ENCODE results near the gene FAIM.

GRCh38 chr3:138638641-138639040 lies 30.1 kb downstream of the FAIM start:
- TF ChIP-seq CTCF (IDR thresholded peaks at IDR 0.05) = no peak
- TF ChIP-seq EP300 (IDR thresholded peaks at IDR 0.05; ENCODE audit: low read depth) = no peak
- TF ChIP-seq POLR2A (IDR thresholded peaks at IDR 0.05) = no peak

Data from transverse colon (tissue), 3 donors.